Ishikawa (cell line): ENCODE results near the gene CLDN5.

Experiments used
- CEBPB ChIP-seq: IDR thresholded peaks from 2 replicates; pipeline ENCODE4 v1.6.1; 2012
- CREB1 ChIP-seq: IDR thresholded peaks from 2 replicates; pipeline ENCODE4 v1.6.1; 2012; ENCODE audit warnings: low read depth
- EGR1 ChIP-seq: IDR thresholded peaks from 2 replicates; pipeline ENCODE4 v1.6.1; 2012
- EP300 ChIP-seq: IDR thresholded peaks from 2 replicates; pipeline ENCODE4 v1.6.1; 2012; ENCODE audit warnings: borderline replicate concordance
- FOXM1 ChIP-seq: IDR thresholded peaks from 2 replicates; pipeline ENCODE4 v1.6.1; 2012; ENCODE audit warnings: low read depth, borderline replicate concordance
- MAX ChIP-seq: IDR thresholded peaks from 2 replicates; pipeline ENCODE4 v1.6.1; 2012
- NFIC ChIP-seq: IDR thresholded peaks from 2 replicates; pipeline ENCODE4 v1.6.1; 2012
- RAD21 ChIP-seq: IDR thresholded peaks from 2 replicates; pipeline ENCODE4 v1.6.1; 2012; ENCODE audit warnings: low read depth
- REST ChIP-seq: IDR thresholded peaks from 2 replicates; pipeline ENCODE4 v1.6.1; 2012; ENCODE audit warnings: low read depth, mild to moderate bottlenecking
- TAF1 ChIP-seq: IDR thresholded peaks from 2 replicates; pipeline ENCODE4 v1.6.1; 2012; ENCODE audit warnings: low read depth, mild to moderate bottlenecking
- TCF12 ChIP-seq: IDR thresholded peaks from 2 replicates; pipeline ENCODE4 v1.6.1; 2012; ENCODE audit warnings: low read depth
- TEAD4 ChIP-seq: IDR thresholded peaks from 2 replicates; pipeline ENCODE4 v1.6.1; 2012
- USF1 ChIP-seq: IDR thresholded peaks from 2 replicates; pipeline ENCODE4 v1.6.1; 2012
- YY1 ChIP-seq: IDR thresholded peaks from 2 replicates; pipeline ENCODE4 v1.6.1; 2012; ENCODE audit warnings: low read depth
- ZBTB7A ChIP-seq: IDR thresholded peaks from 2 replicates; pipeline ENCODE4 v1.6.1; 2012; ENCODE audit warnings: low read depth

Gene CLDN5

GRCh38 chr22:19478045-19478900 lies 45.9 kb downstream of the CLDN5 start:
- TF ChIP-seq TCF12 (no peak), EGR1 (no peak), RAD21 (no peak), MAX (no peak), CREB1 (no peak), EP300 (no peak), REST (no peak), USF1 (no peak), YY1 (no peak), CEBPB (no peak), ZBTB7A (no peak), TEAD4 (no peak), TAF1 (no peak), NFIC (no peak), FOXM1 (no peak)

- no peak for TF ChIP-seq CEBPB
- TF ChIP-seq FOXM1 = no peak
- TF ChIP-seq REST = no peak
- TF ChIP-seq USF1 = no peak
- TF ChIP-seq CREB1 = no peak
- TF ChIP-seq ZBTB7A = no peak
Measured at GRCh38 chr22:19477321-19478044, 46.7 kb downstream of the CLDN5 start.

- TF ChIP-seq ZBTB7A (no peak), USF1 (no peak), TCF12 (no peak)
Measured at GRCh38 chr22:19476023-19476422, 48.2 kb downstream of the CLDN5 start.

GRCh38 chr22:19473578-19473977 lies 50.6 kb downstream of the CLDN5 start:
- TF ChIP-seq CEBPB (no peak), NFIC (no peak), TCF12 (no peak), RAD21 (no peak), TAF1 (no peak), EGR1 (no peak), ZBTB7A (no peak), FOXM1 (no peak), EP300 (no peak), MAX (no peak), REST (no peak), CREB1 (no peak), USF1 (no peak), TEAD4 (no peak), YY1 (no peak)
